HepG2 (cell line): ENCODE data around the gene ENTPD2. TPM values are rescaled to one million over a fixed set of nuclear protein-coding genes. Genes with fewer than 3 reads are reported as not detected.

Experiments used
- ELF3 ChIP-seq: IDR thresholded peaks from 2 replicates; pipeline ENCODE4 v1.6.1; 2016; ENCODE audit warnings: missing genetic modification reagents, missing compliant biosample characterization
- PHF20 ChIP-seq: sonication (generic); formaldehyde crosslinking; IDR thresholded peaks from 2 replicates; pipeline ENCODE4 v1.5.0; 2020; ENCODE audit warnings: mild to moderate bottlenecking, missing genetic modification reagents
- RBFOX2 ChIP-seq: fragments of 200-400 bp; formaldehyde crosslinking; IDR thresholded peaks from 2 replicates; pipeline ENCODE4 v1.6.1; 2017; ENCODE audit warnings: low read depth, mild to moderate bottlenecking, low read length
- SRSF9 ChIP-seq: fragments of 200-400 bp; formaldehyde crosslinking; IDR thresholded peaks from 2 replicates; pipeline ENCODE4 v1.6.1; 2018; ENCODE audit warnings: borderline replicate concordance, mild to moderate bottlenecking, low read depth, low read length; ENCODE audit not compliant: insufficient read depth, poor library complexity, severe bottlenecking
- SRY ChIP-seq: sonication (generic); formaldehyde crosslinking; IDR thresholded peaks from 2 replicates; pipeline ENCODE4 v1.8.0; 2022; ENCODE audit warnings: mild to moderate bottlenecking, missing genetic modification reagents
- ZNF180 ChIP-seq: sonication (generic); formaldehyde crosslinking; IDR thresholded peaks from 2 replicates; pipeline ENCODE4 v1.4.0; 2020; ENCODE audit warnings: low read depth, missing genetic modification reagents, borderline replicate concordance
- ZNF235 ChIP-seq: sonication (generic); formaldehyde crosslinking; IDR thresholded peaks from 2 replicates; pipeline ENCODE4 v1.8.1; 2023; ENCODE audit warnings: mild to moderate bottlenecking, missing genetic modification reagents, borderline replicate concordance
- ZNF335 ChIP-seq: sonication (generic); formaldehyde crosslinking; IDR thresholded peaks from 2 replicates; pipeline ENCODE4 v1.4.0; 2020; ENCODE audit warnings: missing genetic modification reagents
- ZNF780A ChIP-seq: sonication (generic); formaldehyde crosslinking; IDR thresholded peaks from 2 replicates; pipeline ENCODE4 v1.8.0; 2022; ENCODE audit warnings: mild to moderate bottlenecking, missing genetic modification reagents, moderate library complexity
- ZNF839 ChIP-seq: sonication (generic); formaldehyde crosslinking; IDR thresholded peaks from 2 replicates; pipeline ENCODE4 v1.4.0; 2020; ENCODE audit warnings: missing genetic modification reagents, mild to moderate bottlenecking, borderline replicate concordance
- polyA plus RNA-seq, 8 experiments: library from polyadenylated mRNA; depleted of rRNA in 3 of 8; stranded (reverse) in 7 of 8; unstranded in 1 of 8; fragments of >200 nt; fragmentation: Illumina TruSeq in 4 of 8; extraction: Trizol in 4 of 8; gene quantifications; 2 replicates each; pipeline versions ENCODE4 v1.2.1 to v1.2.3, GENCODE V29; 2011 to 2016; ENCODE audit warnings: low read depth in 4 of 8, missing spikeins in 1 of 8, mixed read lengths in 1 of 8; ENCODE audit not compliant: insufficient read depth in 1 of 8
- total RNA-seq, 5 experiments: library from RNA; depleted of rRNA; stranded (reverse); fragments of >200 nt; fragmentation: Illumina TruSeq; extraction: Trizol; gene quantifications; 2 replicates each; pipeline ENCODE4 v1.2.3, GENCODE V29; 2016; ENCODE audit warnings: low read depth in 1 of 5
- TF ChIP-seq, protein P1 (sequence below): sonication (generic); formaldehyde crosslinking; IDR thresholded peaks from 2 replicates; pipeline ENCODE4 v1.4.0; 2020; ENCODE audit warnings: missing genetic modification reagents, low read depth, mild to moderate bottlenecking, borderline replicate concordance
- TF ChIP-seq, protein P2 (sequence below): sonication (generic); formaldehyde crosslinking; IDR thresholded peaks from 2 replicates; pipeline ENCODE4 v1.5.0; 2020; ENCODE audit warnings: missing genetic modification reagents
- TF ChIP-seq, protein P3 (sequence below), 2 experiments: sonication (generic) in 1 of 2; formaldehyde crosslinking in 1 of 2; IDR thresholded peaks; 2 replicates each; pipeline versions ENCODE4 v1.5.1 to v1.6.1; 2011 to 2020; ENCODE audit warnings: borderline replicate concordance in 1 of 2, low read depth in 1 of 2, low read length in 1 of 2, mild to moderate bottlenecking in 1 of 2, missing genetic modification reagents in 1 of 2, moderate library complexity in 1 of 2
- TF ChIP-seq, protein P4 (sequence below): sonication (generic); formaldehyde crosslinking; conservative IDR thresholded peaks from 2 replicates; pipeline ENCODE4 v1.8.1; 2023; ENCODE audit warnings: missing genetic modification reagents
- TF ChIP-seq, protein P5 (sequence below), 2 experiments: IDR thresholded peaks; 2 replicates each; pipeline ENCODE4 v1.6.1; 2011 to 2012; ENCODE audit warnings: low read length in 2 of 2, borderline replicate concordance in 1 of 2, low read depth in 1 of 2, mild to moderate bottlenecking in 1 of 2, moderate library complexity in 1 of 2
- TF ChIP-seq, protein P6 (sequence below): sonication (generic); formaldehyde crosslinking; IDR thresholded peaks from 2 replicates; pipeline ENCODE4 v1.9.0; 2021; ENCODE audit warnings: missing genetic modification reagents, mild to moderate bottlenecking, borderline replicate concordance

ENTPD2 gene
- total and polyA plus RNA-seq, 2 of the 13 experiments (the other 11 are each of a cell fraction or from before 2014, with no cell fraction given): 0.95 to 3.2 TPM

DNA sequence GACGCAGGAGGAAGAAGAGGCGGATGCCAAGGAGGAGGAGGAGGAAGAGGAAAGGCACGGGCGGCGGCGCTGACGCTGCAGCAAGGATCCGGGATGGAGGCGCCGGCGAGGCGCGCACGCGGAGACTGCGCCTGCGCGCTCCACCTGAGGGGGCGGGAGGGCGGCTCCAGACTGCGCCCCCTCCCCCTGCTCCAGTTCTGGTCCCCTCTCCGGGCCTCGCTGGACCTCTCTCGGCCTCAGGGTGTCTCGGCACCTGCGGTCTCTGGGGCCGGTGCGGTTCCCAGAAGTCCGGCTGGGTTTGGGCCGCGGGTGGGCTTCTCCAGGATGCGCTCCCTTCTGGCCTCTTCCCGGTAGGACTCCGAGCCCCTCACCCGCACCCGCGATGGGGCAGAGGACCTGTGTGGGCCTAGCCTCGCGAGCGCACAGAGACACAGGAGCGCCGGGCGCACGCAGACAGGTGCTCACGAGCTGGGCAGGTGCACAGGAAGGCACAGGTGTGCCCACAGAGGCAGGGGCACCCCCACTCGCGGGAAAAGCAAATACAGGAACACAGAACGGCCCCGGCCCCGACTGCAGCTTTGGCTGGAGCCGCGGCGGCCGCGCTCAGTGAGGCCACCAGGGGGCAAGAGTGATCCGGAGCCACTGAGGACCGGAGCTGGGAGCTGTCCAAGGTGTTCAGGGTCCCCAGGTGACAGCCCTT lies 7.6 kb downstream of the ENTPD2 start, which contains the start of gene NPDC1 (continued):
- TF ChIP-seq ELF3: peak; percentile 73
- TF ChIP-seq RBFOX2: no peak
- TF ChIP-seq, protein P1, sequence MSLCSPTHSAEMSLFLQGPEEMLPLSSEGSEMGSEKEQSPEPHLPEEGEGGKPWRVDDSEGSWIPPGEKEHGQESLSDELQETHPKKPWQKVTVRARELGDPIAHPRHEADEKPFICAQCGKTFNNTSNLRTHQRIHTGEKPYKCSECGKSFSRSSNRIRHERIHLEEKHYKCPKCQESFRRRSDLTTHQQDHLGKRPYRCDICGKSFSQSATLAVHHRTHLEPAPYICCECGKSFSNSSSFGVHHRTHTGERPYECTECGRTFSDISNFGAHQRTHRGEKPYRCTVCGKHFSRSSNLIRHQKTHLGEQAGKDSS (CRISPR knock-in tag): peak; percentile 87; the same call in 1 of the 2 replicates
- TF ChIP-seq, protein P2, sequence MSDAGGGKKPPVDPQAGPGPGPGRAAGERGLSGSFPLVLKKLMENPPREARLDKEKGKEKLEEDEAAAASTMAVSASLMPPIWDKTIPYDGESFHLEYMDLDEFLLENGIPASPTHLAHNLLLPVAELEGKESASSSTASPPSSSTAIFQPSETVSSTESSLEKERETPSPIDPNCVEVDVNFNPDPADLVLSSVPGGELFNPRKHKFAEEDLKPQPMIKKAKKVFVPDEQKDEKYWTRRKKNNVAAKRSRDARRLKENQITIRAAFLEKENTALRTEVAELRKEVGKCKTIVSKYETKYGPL (CRISPR knock-in tag): peak; percentile 32; the same call in 1 of the 2 replicates
- no peak for TF ChIP-seq SRSF9
- TF ChIP-seq, protein P3, sequence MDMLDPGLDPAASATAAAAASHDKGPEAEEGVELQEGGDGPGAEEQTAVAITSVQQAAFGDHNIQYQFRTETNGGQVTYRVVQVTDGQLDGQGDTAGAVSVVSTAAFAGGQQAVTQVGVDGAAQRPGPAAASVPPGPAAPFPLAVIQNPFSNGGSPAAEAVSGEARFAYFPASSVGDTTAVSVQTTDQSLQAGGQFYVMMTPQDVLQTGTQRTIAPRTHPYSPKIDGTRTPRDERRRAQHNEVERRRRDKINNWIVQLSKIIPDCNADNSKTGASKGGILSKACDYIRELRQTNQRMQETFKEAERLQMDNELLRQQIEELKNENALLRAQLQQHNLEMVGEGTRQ (IDR thresholded peaks at IDR 0.05; ENCODE audit: low read depth, low read length): no peak
- TF ChIP-seq, protein P3 (CRISPR knock-in tag; IDR thresholded peaks at IDR 0.05; ENCODE audit: borderline replicate concordance): no peak
- TF ChIP-seq SRY (CRISPR knock-in tag): peak; percentile 94
- peak; percentile 39 for TF ChIP-seq PHF20 (CRISPR knock-in tag)
- TF ChIP-seq, protein P4, sequence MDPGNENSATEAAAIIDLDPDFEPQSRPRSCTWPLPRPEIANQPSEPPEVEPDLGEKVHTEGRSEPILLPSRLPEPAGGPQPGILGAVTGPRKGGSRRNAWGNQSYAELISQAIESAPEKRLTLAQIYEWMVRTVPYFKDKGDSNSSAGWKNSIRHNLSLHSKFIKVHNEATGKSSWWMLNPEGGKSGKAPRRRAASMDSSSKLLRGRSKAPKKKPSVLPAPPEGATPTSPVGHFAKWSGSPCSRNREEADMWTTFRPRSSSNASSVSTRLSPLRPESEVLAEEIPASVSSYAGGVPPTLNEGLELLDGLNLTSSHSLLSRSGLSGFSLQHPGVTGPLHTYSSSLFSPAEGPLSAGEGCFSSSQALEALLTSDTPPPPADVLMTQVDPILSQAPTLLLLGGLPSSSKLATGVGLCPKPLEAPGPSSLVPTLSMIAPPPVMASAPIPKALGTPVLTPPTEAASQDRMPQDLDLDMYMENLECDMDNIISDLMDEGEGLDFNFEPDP (CRISPR knock-in tag): 0 out of 2 replicates have a peak, but pooled peaks have one; percentile 96
- TF ChIP-seq ZNF839: 0 out of 2 replicates have a peak, but pooled peaks have one; percentile 58
- no peak for TF ChIP-seq ZNF235 (CRISPR knock-in tag)
- TF ChIP-seq ZNF780A (CRISPR knock-in tag): peak; percentile 72; the same call in 1 of the 2 replicates
- 0 out of 2 replicates have a peak, but pooled peaks have one; percentile 76 for TF ChIP-seq ZNF335 (CRISPR knock-in tag)
- TF ChIP-seq, protein P5, sequence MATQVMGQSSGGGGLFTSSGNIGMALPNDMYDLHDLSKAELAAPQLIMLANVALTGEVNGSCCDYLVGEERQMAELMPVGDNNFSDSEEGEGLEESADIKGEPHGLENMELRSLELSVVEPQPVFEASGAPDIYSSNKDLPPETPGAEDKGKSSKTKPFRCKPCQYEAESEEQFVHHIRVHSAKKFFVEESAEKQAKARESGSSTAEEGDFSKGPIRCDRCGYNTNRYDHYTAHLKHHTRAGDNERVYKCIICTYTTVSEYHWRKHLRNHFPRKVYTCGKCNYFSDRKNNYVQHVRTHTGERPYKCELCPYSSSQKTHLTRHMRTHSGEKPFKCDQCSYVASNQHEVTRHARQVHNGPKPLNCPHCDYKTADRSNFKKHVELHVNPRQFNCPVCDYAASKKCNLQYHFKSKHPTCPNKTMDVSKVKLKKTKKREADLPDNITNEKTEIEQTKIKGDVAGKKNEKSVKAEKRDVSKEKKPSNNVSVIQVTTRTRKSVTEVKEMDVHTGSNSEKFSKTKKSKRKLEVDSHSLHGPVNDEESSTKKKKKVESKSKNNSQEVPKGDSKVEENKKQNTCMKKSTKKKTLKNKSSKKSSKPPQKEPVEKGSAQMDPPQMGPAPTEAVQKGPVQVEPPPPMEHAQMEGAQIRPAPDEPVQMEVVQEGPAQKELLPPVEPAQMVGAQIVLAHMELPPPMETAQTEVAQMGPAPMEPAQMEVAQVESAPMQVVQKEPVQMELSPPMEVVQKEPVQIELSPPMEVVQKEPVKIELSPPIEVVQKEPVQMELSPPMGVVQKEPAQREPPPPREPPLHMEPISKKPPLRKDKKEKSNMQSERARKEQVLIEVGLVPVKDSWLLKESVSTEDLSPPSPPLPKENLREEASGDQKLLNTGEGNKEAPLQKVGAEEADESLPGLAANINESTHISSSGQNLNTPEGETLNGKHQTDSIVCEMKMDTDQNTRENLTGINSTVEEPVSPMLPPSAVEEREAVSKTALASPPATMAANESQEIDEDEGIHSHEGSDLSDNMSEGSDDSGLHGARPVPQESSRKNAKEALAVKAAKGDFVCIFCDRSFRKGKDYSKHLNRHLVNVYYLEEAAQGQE (IDR thresholded peaks at IDR 0.05; ENCODE audit: borderline replicate concordance in 1 of 2, low read depth in 1 of 2, low read length in 2 of 2): peak in 1 of 2 experiments; percentile 98; a peak in 2 of 4 replicates
- TF ChIP-seq ZNF180 (CRISPR knock-in tag): no peak
- TF ChIP-seq, protein P6, sequence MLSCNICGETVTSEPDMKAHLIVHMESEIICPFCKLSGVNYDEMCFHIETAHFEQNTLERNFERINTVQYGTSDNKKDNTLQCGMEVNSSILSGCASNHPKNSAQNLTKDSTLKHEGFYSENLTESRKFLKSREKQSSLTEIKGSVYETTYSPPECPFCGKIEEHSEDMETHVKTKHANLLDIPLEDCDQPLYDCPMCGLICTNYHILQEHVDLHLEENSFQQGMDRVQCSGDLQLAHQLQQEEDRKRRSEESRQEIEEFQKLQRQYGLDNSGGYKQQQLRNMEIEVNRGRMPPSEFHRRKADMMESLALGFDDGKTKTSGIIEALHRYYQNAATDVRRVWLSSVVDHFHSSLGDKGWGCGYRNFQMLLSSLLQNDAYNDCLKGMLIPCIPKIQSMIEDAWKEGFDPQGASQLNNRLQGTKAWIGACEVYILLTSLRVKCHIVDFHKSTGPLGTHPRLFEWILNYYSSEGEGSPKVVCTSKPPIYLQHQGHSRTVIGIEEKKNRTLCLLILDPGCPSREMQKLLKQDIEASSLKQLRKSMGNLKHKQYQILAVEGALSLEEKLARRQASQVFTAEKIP (CRISPR knock-in tag): no peak
